ENCODE results near the gene CYTL1. TPM values are rescaled to one million over a fixed set of nuclear protein-coding genes. Genes with fewer than 3 reads are reported as not detected.

The CYTL1 gene
- total and polyA plus RNA-seq, 2 of the 4 experiments (the other 2 are of a cell fraction): 1.3 to 7.4 TPM

DNA sequence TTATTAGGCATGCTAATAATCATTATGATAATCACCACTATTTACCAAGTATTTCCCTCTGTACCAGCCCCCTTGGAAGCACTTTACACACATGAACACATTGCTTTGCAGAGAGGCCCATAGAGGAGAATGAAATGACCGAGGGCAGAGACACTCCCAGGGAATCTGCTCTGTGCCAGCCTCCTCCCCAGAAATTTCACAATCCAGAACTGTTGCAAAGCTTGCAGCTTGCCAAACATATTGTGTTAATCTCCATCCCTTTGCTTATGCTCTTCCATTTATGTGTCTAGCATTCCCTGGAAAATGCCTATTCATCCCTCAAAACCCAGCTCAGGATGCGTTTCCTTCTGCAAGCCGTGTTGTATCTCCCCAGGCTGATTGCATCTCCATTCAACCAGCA, 37.8 kb downstream of the CYTL1 start:
- H4K8ac ChIP-seq (ENCODE audit: low read depth in 2 of 2, low read length in 2 of 2): no peak overlapping the region
- no peak overlapping the region for H3K4me3 ChIP-seq (ENCODE audit: insufficient read depth, low read depth, low read length)
- H4K5ac ChIP-seq (ENCODE audit: low read depth, low read length): no peak overlapping the region
- DNase-seq (no peak), ATAC-seq (ENCODE audit: low read depth) (peak; percentile 67; the same call in 1 of the 2 replicates)
- no peak overlapping the region for H3K23ac ChIP-seq (ENCODE audit: low read depth, low read length)
- H3K4me1 ChIP-seq (ENCODE audit: control insufficient read depth, insufficient read depth, low read length): no peaks in the 10 kb centered on the region; the same call in 1 of the 2 replicates
- H2BK20ac ChIP-seq (ENCODE audit: low read depth, low read length): no peak overlapping the region
- intact Hi-C loops (cut with micrococcal nuclease) (no loop called here), in situ Hi-C loops (cut with MboI; ENCODE audit: low sequenced_read_pairs) (no loop called here), dilution Hi-C loops (cut with HindIII; ENCODE audit: low sequenced_read_pairs, unreplicated experiment) (no loop called here)
- no CpG with 5 or more reads among the region's 3 CpGs for WGBS, 2 experiments (ENCODE audit: extremely low coverage in 2 of 2, insufficient read length in 1 of 2)
- H3K9ac ChIP-seq (ENCODE audit: low read depth, low read length): no peak overlapping the region
- no peak for TF ChIP-seq RCOR1 (IDR thresholded peaks at IDR 0.05; ENCODE audit: insufficient replicate concordance, low read length)
- TF ChIP-seq RFX5 (IDR thresholded peaks at IDR 0.05; ENCODE audit: low read depth, low read length): no peak
- TF ChIP-seq MAFK (IDR thresholded peaks at IDR 0.05; ENCODE audit: low read depth, low read length): no peak
- no peak for TF ChIP-seq SMC3 (IDR thresholded peaks at IDR 0.05; ENCODE audit: low read depth, low read length)
- no peak for TF ChIP-seq NFE2L2 (IDR thresholded peaks at IDR 0.05; ENCODE audit: low read depth, low read length)
- no peak overlapping the region for H2AK5ac ChIP-seq (ENCODE audit: low read depth, low read length)
- no peaks in the 10 kb centered on the region for H3K79me1 ChIP-seq (ENCODE audit: low read depth in 1 of 2, low read length in 2 of 2)
- H3K9me1 ChIP-seq (ENCODE audit: insufficient read depth, low read length): no peaks in the 10 kb centered on the region
- no peak overlapping the region for H2BK5ac ChIP-seq (ENCODE audit: low read depth, low read length, poor library complexity, severe bottlenecking)
- no peak overlapping the region for H2AFZ ChIP-seq (replicated peaks; ENCODE audit: low read length, poor library complexity)
- no peak overlapping the region for H2BK15ac ChIP-seq (ENCODE audit: low read depth, low read length)
- H3K18ac ChIP-seq (ENCODE audit: low read depth, low read length): no peak overlapping the region
- no peaks in the 10 kb centered on the region for H3K36me3 ChIP-seq (ENCODE audit: control insufficient read depth, insufficient read depth, low read length)
- H3K56ac ChIP-seq (ENCODE audit: extremely low read depth, insufficient read depth, low read length): no peak overlapping the region
- ChIA-PET CTCF (no interaction called here), POLR2A (ENCODE audit: unreplicated experiment) (no interaction called here)
- no TSS peak for BruUV-seq (replicated peaks)
- H3K4me2 ChIP-seq (ENCODE audit: low read depth, low read length): no peak overlapping the region
- no peak overlapping the region for H3K27ac ChIP-seq (ENCODE audit: insufficient read depth, low read length)
- H4K91ac ChIP-seq (ENCODE audit: insufficient read depth, low read depth, low read length): no peak overlapping the region
- H3K4ac ChIP-seq (ENCODE audit: low read depth, low read length): no peak overlapping the region
- H2BK120ac ChIP-seq (ENCODE audit: low read depth, low read length): no peak overlapping the region
- H3K27me3 ChIP-seq (ENCODE audit: control insufficient read depth, insufficient read depth, low read length): peaks cover 14% of the 10 kb centered on the region
- no peak overlapping the region for H2AK9ac ChIP-seq (replicated peaks; ENCODE audit: low read depth, low read length, poor library complexity)
- H3K14ac ChIP-seq (replicated peaks; ENCODE audit: low read depth, low read length): no peak overlapping the region
- H4K20me1 ChIP-seq (ENCODE audit: insufficient read depth, low read length): no peaks in the 10 kb centered on the region
- H3K9me3 ChIP-seq (ENCODE audit: control insufficient read depth, insufficient read depth, low read length): no peaks in the 10 kb centered on the region
